HG03354 (cell line): ENCODE results near the gene CSTPP1.
"Not testable (repeated sequence)": the region's sequence is repeated elsewhere in the genome, so short reads cannot be mapped to it uniquely, and the experiment has no call there.

ENCODE experiments used
- ATAC-seq: cut with Tn5 transposase; IDR thresholded peaks from one replicate; pipeline ENCODE4 v1.9.1; 2021; ENCODE audit warnings: mild to moderate bottlenecking; ENCODE audit not compliant: unreplicated experiment, poor library complexity, severe bottlenecking

CSTPP1 gene

DNA sequence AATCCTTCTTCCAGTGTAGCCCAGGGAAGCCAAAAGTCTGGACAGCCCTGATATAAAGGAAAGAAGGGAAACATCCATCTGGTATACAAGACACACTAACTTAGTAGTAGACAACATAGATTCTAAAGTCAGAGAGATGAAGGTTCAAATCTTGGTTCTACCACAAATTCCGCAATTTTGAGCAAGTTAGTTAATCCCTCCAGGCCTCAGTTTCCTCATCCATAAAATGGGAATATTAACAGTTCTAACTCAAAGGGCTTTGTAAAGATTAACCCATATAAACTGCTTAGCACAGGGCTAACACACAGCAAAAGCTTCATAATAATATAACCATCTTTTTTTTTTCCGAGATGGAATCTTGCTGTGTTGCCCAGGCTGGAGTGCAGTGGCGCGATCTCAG is 29.0 kb upstream of the CSTPP1 start:
- ATAC-seq: no peak

DNA sequence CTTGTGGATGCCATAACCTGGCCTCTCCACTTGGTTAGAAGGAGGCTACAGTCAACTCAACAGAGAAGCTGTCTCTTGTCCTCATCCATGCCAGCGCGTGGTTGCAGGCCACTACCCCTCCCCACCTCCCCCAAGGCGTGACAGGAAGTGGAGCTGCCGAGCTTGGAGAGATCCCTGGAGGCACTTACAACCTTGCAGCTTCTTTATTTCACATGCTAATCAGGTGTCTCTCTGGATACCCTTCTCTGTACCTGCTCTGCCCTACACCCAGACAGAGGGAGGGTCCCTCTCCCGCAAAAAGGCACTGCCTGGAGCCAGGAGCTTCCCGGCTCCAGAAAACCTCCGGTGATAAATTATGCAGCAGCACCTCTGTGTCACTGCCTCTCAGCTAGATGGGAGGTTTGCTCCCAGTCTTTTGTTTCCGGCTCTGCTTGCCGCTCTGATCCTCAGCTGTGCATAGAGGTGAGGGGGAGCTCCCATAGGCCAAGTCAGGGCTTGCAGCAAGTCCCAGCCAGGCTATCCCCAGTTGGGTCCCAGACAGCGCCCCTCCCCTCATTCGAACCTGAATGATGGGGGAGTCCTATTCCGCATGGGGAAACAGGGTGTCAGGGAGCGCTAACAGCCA is 23.9 kb upstream of the CSTPP1 start:
- ATAC-seq: no peak

DNA sequence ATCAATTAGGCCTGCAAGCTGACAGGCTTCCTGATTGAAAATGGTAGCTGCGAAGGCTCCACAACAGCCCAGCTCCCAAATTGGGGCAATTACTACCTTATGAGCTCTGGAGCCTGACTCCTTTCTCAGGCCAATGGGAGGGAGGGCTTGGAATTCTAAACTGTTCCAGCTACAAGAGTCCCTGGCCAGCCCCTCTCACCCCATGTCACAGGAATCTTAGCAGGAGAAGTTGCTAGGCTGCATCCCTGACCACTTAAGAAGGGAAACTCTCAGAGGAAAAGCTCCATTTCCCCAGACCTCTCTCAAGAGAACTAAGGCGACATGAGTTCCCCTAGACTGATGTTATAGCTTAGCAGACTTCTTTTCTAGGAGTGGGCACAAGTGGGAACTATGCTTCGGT is 23.1 kb upstream of the CSTPP1 start:
- no peak for ATAC-seq

DNA sequence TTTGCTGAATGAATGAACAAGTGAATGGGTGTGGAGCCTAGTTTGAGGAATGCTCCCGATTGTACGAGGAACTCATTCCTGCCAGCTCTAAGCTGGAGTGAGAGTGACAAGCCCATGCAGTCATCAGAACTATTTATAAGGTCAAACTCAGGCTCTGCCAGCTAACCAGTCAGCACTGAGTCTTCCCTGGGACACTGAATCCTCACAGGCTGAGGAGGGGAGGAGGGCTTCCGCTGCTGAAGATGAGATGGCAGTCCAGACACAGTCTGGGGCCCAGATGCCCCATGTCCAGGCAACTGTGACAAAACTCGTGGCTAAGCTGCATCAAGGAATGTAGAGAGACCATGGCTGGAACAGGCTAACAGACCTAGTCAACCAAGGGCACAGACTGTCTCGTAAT is 22.2 kb upstream of the CSTPP1 start:
- ATAC-seq: no peak

DNA sequence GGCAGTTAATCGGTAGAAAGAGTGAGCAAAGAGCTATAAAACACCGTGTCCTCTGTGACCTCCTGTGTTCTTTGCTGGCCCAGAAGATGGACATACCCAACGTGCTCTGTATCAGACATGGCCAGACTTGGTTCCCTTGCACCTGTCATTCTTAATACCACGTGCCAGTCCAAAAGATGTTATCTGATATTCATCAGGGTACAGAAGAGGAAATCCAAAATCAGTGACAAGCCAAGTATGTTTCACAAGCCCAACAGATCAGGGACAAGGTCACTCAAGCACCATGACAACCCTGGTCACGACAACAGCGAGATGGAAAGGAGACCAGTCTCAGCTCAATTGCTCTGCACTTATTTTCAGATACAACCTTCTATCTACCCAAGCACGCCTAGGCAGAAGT is 21.7 kb upstream of the CSTPP1 start:
- ATAC-seq: no peak

DNA sequence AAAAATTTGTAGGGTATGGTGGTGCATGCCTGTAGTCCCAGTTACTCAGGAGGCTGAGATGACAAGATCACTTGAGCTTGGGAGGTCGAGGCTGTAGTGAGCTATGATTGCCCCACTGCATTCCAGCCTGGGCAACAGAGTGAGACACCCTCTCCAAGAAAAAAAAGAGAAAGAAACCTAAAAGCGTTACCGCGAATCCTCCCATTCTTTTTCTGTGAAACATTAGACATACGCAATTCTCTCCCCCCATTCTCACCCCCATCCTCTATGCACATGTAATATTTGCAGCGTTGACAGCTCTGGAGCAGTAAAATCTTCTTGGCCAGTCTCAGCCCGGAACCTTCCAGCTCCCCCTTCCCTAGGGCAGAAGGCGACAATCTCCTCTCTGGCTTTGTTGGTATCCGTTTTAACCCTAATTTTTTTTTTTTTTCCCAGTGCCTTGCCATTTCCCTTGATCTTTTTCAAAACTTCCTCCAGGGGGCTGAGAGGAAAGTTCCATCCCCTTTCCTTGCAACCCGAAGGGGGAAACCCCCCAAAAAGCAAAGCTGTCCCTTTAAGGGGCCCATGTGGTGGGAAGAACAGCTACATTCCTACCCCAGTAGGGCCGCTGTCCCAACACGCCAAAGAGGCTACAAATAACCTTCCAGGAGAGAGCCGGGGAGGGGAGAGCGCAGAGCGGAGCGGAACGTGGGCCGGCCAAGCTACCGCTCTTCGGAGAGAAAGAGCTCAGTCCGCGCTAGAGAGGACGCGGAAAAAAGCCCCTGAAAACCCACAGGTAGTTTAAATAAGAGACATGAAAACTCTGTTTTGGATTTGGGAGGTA is 20.1 kb upstream of the CSTPP1 start:
- no peak for ATAC-seq

DNA sequence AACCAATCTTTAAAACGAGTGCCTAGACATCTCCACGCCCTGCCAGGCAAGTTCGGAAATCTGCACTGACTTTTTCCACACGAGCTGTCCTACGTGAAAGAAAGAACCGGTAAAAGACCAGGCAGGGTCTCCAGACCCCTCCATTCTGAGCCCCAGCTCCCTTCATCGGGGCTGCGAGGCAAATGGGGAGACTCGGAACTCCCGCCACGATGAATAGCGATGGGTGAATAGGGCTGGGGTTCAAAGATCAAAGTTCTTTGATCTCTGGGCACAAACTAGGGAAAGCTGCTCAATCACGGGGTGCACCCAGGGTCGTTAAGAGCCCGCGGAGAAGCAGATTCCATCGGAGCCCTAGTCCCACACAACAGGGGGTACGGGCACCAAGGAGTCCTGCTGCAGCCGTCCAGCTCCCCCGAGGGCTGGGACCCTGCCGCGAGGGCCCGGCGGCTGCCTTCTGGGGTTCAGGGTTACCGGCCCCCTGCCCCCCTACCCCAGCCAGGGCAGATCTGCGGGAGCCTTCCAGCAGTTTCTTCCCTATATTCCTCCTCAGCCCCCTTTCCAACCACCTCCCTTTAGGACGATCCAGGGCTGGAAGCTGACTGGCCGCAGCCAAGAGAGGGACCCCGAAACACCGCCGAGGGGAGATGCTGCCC is 19.3 kb upstream of the CSTPP1 start:
- ATAC-seq: no peak

DNA sequence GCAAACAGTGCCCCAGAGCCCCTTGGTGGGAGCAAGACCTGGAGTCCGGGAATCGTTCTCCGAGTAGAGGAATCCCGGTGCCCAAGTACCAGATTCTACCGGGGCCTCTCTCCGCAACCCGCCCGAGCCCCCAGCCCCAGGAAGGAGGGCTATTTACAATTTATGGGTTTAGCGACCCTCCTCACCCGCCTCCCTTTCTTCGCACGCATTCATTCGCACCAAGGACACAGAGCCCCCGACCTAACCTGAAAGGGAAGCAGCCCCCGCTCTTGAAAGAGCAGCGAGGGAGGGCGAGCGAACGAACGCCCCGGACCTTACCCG is 18.8 kb upstream of the CSTPP1 start:
- no peak for ATAC-seq

DNA sequence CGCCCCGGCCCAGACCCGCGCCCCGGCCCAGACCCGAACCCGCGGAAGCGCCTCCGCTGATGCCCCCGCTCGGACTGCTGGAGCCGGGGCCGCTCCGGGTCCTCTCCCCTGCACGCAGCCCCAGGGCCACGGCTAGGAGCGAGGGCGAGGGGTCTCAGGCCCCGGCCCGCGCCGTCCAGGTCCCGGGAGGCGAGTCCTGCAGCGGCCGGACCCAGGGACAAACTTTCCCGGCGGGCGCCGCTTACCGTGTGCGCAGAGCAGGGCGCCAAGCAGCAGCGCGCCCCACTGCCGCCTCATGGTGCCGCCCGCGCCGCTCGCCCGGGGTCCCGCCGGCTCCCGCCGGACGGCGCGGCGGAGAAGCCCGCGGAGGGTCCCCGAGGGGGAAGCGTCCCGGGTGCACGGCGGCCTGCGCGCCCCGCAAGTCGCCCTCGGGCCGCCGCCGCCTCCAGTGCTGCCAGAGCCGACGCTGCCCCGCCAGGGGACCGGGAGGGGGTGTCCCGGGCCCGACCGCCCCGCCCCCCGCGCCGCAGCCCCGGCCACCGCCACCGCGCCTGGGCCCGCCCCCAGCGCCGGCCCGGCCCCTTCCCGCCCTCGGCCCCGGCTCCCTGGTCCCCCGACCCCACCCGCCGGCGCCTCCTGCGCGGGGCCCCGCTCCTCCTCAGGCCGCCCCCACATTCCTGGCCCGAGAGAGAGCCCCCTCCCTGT is 18.3 kb upstream of the CSTPP1 start, which contains the start of gene LRP4:
Gene LRP4, minus strand, starts transcription at position 468 of the 705 bp plus-strand sequence. Its CDS starts 171 bp downstream, at position 297.
- ATAC-seq: no peak

DNA sequence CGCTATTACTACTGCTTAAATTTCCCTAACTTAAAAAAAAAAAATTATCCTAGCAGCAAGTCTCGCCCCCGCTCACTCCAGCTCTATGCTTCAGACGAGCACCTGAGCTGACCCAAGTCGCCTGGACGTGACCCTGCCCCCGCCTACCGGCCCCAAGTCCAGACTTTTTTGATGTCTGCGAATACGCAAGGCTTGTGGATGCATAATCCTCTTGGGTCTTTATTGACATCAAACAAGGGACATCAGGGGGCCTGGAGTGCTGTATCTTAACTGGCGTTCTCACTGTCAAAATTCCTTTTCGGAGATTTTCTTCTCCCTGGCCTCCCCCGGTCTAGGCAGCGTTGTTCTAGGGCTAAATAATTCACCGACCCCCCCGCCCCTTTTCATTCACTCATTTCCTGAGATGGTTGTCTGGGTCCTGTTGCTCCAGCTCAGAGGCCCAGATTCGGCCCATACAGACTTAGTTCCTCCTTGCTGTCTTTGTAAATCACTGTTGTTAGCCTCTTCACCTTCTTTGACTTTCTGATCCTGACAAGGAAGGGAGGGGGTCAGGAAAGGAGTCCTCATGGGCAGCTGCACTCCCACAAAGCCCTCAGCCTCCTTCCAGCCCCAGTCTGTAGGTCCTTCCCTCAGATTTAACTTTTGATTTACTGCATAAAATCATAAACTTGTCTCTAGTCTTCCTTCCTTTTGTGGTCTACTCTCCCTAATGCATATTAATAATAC is 17.6 kb upstream of the CSTPP1 start:
- no peak for ATAC-seq

DNA sequence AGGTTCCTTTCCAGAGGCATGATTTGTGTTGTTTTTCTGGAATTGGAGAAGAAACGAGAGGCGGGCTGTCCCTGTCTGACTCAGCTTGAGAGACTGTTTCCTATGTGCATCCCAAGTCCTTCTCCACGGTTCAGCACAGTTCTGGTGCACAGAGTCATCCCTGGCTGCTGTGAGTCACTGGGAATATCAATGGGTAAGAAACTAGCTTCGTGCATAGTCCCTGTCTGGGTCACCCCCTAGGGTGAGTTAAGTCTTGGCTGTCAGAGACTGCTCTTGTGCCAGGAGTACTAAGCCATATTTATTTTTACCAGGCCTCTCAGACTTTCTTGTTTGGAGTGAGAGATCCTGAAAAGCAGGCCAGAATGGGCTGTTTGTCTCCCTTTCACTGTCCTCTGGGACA is 15.8 kb upstream of the CSTPP1 start:
- no peak for ATAC-seq

DNA sequence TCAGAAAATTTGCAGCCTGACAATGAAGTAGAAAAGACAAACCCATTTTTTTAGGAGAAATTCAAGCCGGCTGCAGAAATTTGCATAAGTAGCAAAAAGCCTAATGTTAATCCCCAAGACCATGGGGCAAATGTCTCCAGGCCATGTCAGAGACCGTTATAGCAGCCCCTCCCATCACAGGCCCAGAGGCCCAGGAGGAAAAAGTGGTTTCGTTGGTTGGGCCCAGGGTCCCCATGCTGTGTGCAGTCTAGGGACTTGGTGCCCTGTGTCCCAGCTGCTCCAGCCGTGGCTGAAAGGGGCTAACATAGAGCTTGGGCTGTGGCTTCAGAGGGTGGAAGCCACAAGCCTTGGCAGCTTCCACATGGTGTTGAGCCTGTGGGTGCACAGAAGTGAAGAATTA is 8.6 kb upstream of the CSTPP1 start:
- not testable (repeated sequence) for ATAC-seq

DNA sequence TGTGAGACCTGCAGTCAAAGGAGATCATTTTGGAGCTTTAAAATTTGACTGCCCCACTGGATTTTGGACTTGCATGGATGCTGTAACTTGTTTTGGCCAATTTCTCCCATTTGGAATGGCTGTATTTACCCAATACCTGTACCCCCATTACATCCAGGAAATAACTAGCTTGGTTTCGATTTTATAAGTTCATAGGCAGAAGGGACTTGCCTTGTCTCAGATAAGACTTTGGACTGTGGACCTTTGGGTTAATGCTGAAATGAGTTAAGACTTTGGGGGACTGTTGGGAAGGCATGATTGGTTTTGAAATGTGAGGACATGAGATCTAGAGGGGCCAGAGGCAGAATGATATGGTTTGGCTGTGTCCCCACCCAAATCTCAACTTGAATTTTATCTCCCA is 7.9 kb upstream of the CSTPP1 start:
- ATAC-seq: not testable (repeated sequence)

DNA sequence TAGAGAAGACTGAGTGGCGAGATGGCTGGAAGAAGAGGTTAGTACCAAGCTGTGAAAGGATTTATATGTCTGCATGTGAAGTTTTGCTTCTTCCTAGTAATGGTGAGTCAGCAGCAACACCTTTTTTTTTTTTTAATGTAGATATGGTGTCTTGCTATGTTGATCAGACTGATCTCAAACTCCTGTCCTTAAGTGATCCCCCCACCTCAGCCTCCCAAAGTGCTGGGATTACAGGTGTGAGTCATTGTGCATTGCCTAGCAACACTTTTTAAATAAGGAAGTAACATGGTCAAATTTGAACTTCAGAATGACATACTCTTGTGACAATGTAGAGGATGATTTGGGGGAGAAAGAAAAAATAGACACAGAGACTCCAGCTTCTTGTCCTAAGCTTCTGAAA is 6.5 kb upstream of the CSTPP1 start:
- no peak for ATAC-seq

DNA sequence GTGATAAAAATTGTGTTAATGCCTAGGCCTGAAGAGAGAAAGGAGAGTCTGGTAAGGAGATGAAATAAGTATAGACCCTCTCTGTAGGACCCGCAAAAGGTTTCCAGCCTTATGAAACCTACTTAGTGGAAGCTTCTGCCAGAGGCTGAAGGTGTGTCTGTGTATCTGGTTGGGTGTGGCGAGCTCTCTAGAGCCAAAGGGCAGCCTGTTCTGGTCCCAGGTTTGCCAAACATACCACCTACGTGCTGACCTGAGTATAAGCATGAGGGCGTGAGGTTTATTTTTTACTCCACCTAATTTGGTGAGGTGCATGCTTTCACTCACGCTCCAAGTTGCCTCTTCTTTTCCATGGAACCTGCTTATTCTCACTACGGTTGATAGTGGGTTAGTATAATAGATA is 5.6 kb downstream of the CSTPP1 start:
- no peak for ATAC-seq

DNA sequence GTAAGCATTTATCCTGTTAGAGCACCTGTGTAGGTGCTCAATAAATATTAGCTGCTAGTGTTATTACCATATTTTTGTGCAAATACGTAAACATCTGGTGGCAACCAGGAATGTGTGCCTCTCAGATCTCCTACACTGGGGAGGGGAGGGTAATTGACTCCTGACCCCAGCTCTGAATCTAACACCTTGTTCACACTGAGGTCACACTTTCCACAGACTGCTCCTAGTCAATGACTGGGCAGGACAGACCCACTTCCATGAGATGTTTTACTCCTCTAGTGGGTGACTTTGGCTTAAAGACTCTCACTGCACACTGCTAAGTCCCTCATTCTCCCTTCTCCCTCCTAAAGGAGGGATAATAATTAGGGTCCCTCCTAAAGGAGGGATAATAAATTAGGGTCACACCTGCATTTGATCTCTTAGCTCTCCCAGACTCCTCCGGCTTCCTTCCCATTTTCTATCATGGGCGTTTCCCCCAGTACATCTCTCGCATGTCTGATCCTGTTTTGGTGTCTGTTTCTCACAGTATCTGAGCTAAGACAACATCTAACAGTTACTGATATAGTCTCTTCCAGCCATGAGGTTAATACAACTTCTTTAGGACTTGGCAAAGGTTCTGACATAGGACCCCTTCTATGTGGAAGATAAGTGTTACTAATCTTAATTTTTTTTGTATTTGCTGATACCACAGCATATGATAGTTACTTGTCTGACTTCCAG is 8.0 kb downstream of the CSTPP1 start:
- no peak for ATAC-seq

DNA sequence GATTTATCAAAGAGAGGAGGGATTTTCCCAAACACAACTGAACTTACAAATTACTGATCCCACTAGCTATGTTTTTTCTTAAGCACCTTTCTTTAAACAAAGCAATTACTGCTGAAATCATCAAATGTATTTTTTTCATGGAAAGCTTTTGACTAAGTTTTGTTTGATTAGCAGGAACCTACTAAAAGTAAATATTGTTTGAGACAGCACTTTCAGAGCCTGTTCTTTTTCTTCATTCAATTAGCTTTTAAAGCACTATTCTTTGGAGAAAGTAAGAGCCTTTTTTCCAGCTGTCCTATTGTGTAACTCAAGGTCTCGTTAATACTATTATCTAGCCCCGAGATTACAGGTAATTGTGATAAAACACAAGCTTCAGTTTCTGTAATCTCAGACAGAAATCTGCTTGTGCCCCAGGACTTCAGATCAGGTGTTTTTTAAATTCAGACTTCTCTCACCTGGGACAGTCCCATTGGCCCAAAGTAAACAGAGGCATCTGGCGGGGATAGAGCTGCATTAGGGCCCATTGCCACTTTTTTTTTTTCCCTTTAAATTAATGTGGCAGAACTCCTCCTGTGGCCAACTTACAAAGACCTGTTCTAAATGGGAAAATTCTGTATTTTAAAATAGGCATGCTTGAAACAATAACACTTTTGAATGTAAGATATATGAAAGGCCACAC is 11.0 kb downstream of the CSTPP1 start:
- no peak for ATAC-seq

DNA sequence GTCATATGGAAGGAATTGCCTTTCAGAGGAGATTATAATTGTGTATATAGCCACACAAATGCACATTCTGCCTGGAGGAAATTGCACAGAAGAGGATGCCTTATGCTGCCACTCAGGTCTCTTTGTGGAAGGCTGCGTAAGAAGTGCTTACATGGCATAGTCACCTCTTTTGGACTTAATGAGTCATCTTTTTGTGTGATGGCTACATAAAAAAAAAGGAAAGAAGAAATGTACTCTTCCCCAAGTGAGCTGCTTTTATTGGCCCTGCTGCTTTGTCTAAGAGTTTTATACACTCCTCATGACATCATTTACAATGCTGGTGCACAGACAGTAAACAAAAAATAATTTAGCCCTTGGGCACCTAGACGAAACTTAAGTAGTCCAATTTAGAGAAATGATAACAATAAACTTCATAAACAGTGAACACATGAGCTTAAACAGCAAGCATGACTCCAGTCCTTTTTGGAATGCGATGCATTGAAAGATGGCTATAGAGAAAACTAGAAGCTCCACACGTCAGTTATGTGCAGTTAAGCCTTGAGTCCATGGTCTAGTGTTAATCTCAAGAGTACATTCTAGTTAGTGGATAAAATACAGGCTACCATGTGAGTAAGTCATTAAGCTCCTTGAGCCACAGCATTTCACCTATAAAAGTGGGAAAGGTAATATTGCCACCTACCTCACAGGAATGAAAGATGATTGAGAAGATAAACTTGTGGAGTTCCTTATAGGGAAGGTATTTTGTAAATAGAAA is 12.0 kb downstream of the CSTPP1 start:
- ATAC-seq: no peak
